B cell (primary cell): Measurements from ENCODE around the gene ELMOD2.

Experiments
- EZH2 ChIP-seq: IDR thresholded peaks from 2 replicates; pipeline ENCODE4 v1.6.1; 2012; ENCODE audit warnings: borderline replicate concordance, low read depth, mild to moderate bottlenecking, moderate library complexity, low read length; ENCODE audit not compliant: insufficient read depth, poor library complexity, severe bottlenecking
- TF ChIP-seq, protein P1 (sequence below): fragments of 200-600 bp; IDR thresholded peaks from one replicate; pipeline ENCODE4 v1.8.0; 2022; ENCODE audit warnings: antibody characterized with exemption, mild to moderate bottlenecking

DNA sequence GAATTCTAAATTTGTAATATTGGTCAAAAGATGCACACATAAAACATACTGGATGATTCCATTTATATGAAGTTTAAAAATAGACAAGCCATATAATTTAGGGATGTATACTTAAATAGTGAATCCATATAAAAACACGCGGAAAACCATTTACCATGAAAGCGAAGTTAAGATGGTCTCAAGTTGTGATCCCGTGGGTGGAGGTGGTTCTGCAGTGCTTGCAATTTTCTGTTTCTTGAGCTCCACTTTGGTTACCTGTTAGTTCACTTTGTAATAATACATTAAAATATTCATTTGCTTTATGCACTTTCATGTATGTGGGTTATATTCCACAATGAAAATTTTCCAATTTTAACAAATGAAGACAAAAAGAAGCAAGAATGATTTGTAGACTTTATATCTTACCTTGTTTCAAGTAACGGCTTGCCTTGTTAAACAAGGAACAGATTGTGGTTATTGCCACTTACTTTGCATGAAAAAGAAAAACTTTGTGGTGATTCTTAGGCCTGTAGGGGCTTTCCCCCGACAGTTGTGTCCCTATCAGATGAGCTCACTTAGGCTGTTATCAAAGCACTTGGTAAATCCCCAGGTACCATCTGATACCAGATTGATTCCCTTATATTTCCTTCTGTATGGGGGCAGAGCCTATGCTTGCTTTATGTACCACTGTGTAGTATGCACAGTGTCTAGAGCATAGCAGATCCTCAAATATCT is 32.6 kb downstream of the ELMOD2 start:
- TF ChIP-seq, protein P1, sequence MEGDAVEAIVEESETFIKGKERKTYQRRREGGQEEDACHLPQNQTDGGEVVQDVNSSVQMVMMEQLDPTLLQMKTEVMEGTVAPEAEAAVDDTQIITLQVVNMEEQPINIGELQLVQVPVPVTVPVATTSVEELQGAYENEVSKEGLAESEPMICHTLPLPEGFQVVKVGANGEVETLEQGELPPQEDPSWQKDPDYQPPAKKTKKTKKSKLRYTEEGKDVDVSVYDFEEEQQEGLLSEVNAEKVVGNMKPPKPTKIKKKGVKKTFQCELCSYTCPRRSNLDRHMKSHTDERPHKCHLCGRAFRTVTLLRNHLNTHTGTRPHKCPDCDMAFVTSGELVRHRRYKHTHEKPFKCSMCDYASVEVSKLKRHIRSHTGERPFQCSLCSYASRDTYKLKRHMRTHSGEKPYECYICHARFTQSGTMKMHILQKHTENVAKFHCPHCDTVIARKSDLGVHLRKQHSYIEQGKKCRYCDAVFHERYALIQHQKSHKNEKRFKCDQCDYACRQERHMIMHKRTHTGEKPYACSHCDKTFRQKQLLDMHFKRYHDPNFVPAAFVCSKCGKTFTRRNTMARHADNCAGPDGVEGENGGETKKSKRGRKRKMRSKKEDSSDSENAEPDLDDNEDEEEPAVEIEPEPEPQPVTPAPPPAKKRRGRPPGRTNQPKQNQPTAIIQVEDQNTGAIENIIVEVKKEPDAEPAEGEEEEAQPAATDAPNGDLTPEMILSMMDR = no peak
- TF ChIP-seq EZH2 = no peak
